ENCODE results near the gene CRHR2.
"Not testable (repeated sequence)": the region's sequence is repeated elsewhere in the genome, so short reads cannot be mapped to it uniquely, and the experiment has no call there.

Gene CRHR2

DNA sequence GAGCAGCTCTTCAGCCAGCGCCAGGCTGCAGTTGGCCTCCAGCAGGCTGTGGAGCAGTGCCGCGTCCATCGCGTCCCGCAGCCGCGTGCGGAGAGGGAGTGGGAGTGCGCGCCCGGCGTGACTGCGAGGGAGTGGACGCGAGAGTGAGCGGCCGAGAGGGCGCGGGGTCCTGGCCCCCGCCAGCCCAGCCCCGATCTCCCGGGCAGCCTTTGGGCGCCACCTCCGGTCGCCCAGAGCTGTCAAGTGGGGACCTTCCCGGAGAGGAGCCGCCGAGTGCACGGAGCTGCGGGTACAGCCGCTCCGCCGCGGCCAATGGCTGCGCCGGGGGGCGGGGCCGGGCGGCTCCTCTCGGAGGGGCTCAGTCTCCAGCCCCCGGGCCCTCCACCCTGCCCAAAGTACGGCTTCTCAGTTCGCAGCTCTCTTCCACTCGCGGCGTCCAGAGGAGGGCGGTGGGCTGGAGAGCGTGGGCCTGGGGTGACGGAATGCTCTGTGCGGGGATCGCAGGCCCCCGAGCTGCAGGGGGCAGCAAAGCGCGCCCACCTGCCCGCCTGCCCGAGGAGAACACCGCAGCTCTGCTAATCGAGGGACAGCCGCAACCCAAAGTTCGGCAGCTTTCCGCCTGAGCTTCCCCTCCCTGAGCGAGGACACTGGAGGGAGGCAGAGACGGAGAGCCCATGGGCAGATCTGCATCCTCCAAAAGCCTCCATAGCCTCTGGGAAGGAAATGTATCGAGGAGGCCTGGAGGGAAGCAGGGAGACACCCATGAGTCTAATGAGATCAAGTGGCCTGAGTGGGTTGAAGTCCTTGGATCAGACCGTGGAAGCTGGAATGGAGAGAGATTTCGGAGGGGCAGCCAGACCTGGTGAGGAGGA lies at the start of gene CRHR2:
TSS of gene CRHR2 (minus strand) at position 245 of the 872 bp plus-strand sequence. CDS start at position 69, 176 bp downstream.
- no peak for DNase-seq

DNA sequence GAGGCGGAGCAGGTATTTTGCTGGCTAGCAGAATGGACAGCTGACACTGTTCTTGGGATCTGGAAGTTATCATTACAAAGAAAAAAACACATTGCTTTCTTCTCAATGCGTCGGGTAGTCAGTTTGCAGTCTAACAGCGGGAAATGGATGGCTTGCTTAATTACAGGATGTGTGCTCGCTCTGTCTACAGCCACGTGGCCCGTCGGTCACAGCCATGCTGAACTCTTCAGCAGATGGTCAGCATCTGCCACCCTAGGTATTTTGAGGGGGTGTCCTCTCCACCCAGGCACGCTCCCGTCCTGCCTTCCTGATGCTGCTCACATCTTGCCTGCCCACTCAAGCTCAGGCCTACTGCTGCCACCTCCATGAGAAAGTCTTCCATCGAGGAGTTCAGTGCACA lies 49.3 kb upstream of the CRHR2 start:
- no peak for DNase-seq

DNA sequence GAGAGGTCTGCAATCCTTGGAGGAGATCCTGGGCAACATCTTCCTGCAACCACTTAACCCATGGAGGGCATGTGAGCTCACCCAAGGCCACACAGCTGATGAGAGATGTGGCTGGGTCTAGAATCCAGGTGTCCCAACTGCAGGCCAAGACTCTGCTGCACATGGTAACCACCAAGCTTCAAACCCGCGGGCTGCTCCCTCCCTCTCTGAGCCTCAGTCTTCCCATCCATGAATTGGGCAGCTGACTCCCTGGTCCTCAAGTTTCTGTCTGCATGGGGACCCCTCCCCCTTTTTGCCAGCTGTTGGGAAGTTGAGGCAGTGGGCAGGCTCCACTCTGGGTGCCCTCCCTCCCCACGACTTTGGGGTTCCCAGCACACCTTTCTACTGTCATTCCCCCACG lies 48.7 kb upstream of the CRHR2 start:
- DNase-seq: no peak

DNA sequence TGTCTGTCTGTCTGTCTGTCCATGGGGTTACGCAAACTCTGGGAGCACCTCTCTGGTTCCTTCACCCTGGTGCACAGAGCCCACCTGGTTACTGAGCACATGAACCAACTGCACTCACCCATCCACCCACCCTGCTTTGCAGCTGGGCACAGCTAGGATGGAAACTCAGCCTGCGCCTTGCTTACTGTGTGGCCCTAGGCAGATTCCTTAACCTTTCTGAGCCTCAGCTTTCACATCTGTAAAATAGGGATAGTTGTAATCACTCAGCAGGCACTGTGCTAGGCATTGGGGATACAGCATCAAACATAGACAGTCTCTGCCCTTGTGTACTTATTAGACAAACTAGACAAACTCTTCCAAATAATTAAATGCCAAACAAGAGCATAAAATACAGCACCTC lies 47.8 kb upstream of the CRHR2 start:
- DNase-seq: no peak

DNA sequence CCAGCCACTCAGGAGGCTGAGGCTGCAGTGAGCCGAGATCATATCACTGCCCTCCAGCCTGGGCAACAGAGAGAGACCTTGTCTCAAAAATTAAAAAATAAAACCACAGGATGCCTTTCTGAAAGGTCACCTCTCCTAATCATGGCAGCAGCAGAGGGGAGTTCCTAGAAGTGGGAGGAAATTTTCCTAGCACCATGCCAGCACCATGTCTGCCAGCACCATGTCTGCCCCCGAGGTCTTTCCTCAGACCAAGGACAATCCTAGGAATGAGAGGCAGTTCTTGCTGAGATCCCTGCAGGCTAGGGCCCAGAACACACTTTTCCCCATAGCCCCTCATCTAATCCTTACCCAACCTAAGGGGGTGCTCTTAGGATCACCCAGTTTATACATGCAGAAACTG lies 47.4 kb upstream of the CRHR2 start:
- no peak for DNase-seq

DNA sequence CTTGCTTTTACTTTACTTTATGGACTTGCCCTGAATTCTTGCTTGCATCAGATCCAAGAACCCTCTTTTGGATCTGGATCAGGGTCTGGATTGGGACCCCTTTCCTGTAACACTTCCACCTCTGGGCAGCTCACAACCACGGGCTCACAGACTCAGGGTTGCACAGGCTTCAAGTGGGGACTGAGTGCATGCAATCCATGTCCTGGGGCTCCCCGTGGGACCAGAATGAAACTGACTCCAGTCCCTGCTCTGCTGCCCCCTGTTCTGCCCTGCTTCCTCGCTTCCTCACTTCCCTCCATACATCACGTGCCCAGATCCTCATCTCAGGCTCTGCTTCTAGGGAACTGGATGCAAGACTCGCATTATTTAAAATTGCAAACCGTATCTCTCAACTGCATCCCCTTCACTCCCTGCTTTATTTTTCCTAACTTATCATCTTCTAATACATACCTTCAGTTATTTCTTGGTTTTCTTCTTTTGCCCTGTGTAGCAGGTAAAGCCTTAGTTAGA lies 46.4 kb upstream of the CRHR2 start:
- DNase-seq: no peak

DNA sequence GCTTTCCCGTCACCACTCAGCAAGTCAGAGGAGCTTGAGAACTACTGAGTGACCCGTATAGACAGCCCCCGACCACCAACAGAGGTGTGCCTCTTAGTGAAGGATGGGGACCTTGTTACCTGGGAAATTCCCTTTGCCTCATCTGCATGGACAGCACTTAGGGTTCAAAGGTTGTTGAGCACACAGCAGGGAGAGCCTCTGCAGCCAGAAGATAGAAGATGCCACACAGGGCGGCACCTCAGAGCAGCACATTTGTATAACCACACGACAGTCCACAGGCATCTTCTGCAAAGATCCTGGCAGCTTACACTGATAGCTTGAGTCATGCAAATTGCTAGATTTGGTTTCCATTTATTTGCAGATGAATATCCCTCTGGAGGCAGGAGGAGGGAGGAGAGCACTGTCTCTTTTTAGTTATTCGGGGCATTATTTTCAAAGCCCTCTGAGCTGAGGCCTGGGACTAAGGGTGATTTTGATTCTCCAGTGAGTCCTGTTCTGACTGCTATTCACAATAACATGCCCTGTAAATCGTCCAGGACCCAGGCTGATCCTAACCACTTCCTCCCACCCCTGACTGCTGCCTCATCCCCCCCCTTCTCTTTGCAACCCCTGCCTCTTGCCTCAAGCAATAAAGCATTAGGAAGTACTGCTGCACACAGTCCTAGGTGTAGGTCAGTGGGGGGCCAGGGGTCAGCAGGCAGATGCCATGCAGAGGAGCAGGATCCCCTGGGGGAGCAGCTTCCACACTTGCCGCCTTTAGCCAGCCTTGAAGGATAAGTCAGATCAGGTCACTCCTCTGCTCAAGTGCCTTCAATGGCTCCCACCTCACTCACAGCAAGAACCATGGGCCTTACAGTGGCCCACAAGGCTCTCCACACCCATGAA lies 45.0 kb upstream of the CRHR2 start:
- DNase-seq: peak; percentile 23

DNA sequence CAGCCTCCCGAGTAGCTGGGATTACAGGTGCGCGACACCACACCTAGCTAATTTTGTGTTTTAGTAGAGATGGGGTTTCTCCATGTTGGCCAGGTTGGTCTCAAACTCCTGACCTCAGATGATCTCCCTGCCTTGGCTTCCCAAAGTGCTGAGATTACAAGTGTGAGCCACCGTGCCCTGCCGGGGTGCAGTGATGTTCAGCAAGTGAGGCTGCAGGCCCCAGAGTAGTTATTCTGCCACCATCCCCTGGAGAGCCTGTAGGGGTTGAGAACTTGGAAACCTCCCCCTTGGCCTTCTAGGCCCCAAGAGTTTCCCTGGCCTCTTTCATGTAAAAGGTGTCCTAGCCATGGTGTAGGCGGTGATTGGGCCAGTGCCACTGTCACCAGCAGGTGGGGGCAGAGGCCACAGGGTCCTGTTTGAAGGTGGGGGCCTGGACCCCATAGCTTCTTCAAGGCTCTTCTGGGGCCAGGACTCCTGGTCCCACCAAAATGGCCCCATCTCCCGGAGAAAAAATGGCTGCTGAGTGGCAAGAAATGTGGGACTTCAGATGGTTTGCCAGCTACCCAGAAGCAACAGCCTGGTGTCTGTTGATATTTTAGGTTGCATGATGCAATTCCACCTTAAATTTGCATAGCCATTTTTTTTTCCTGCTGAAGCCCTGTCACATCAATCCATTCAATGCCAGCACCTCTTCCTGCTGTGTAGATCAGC lies 44.2 kb upstream of the CRHR2 start:
- DNase-seq: no peak

DNA sequence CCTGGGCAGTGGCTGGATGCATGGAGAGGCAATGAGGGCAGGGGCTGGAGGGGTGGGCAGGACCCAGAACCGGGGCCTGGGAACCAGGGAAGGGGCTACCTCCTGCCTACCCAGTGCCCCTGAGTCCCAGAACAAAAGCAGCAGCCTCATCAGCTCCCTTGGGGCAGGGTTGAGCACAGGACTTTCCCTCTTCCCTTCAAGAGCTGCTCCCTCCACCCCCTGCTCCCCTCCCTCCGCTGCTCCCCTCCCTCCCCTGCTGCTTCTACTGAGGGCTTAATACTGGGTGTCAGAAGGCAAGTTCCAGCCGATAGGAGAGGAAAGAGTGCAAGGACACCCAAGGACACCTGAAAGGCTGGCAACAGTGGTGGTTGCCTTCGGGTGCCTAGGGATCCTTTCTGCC lies 41.5 kb upstream of the CRHR2 start:
- DNase-seq: no peak

DNA sequence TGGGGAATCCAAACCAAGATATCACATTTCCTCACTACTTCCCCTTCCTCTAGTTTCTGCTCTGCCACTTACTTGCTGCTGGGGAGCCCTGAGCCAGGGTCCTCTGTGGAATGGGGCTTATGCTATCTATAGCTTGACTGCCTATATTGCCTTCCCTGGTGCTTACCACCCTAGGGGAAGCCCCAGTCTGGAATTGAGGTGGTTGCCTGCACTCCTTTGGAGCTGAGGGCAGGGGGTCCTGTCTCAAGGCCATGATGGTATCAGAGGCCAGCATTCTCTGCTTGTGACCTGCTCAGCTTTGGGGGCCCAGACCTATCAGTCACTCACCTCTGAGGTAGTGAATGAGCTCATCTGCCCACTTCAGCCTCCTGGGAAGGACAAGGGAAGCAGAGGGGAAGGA lies 40.4 kb upstream of the CRHR2 start:
- DNase-seq: no peak

DNA sequence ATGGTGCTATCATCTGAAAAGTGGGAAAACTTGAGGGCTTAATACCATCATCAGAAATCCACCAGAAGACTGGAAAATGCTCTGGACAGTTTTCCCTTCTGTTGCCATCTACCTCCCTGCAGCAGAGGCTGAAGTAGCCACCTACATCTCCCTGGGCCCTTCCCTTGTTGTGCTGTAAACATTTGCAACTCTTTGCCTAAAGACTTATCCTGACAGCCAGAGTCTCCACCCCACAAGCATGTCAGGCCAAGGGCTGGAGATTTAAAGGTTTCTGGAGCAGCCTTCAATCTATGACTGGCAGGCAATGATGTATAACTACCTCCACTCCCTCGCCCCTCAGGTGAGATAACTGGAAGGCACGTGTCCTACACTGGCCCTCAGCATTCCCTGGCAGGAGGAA lies 39.9 kb upstream of the CRHR2 start:
- DNase-seq: no peak

DNA sequence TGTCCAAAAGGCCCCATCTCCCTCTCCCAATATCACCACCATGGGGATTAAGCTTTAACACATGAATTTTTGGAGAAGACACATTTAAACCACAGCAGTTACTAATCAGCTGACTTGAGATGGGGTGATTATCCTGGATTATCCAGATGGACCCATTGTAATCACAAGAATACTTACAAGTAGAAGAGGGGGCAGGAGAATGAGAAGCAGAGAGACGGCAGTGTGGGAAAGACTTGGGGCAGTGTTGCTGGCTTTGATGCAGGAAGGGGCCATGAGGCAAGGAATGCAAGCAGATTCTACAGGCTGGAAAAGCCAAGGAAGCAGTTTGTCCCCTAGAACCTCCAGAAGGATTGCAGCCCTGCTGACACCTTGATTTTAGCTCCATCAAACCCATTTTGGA lies 39.0 kb upstream of the CRHR2 start:
- DNase-seq: no peak

DNA sequence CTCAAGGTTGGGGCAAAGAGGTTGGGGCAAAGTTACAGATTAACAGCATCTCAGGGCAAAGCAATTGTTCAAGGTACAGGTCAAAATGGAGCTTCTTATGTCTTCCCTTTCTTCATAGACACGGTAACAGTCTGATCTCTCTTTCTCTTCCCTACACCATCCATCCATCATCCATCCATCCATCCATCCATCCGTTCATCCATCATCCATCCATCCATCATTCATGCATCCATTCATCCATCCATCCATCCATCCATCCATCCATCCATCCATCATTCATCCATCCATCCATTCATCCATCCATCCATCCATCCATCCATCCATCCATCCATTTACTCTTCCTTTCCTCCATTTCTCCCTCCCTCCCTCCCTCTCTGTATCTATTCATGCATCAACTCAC lies 37.2 kb upstream of the CRHR2 start:
- DNase-seq: not testable (repeated sequence)

DNA sequence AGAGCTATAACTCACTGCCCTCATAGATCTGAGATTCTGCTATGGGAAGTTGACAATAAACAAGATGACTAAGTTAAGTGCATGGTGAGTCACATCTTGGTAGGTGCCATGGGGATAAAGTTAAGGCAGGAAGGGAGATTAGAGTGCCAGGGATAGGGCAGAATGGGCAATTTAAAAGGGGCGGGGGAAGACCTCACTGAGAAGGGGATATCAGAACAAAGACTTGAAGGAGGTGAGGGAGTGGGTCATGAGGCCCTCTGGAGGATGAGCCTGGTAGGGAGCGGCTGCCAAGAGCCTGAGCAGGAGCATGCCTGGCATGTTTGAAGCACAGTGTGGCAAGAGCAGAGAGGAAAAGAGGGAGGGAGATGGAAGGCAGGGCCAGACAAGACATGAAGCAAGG lies 34.9 kb upstream of the CRHR2 start:
- DNase-seq: no peak

DNA sequence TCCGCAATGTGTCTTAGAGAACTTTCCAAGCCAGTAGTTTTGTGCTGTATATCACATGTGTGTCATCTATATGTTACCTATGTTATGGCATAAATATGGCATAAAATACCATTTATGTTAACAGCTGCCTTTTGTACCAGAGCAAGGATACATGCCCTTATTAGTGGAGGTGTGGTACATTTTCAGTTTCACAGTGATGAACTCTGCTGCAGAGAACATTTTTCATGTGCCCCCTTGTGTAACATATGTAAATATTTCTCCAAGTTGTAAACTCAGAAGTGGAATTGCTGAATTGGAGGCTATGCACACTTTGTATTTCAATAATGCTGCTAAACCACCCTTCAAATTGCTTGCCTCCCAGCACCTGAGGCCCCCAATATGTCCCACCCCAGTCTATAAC lies 31.9 kb upstream of the CRHR2 start:
- DNase-seq: no peak

DNA sequence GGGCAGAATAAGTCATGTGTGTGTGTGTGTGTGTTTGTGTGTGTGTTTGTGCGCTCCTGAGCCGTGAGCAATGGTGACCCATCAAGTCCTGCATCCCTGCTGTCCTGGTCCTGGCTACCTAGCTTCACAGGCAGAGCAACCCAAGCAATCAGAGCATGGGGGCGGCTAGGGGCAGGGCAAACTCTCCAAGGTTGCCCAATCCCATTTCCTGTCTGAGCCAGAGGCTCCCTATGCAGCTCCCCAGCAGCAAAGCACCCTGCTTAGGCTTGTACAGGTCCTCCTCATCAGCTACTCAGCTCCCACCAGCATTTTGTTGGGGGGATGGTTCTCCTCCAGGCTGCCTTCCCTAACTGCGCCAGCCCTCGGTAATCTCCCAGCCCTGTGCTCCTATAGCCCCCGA lies 31.1 kb upstream of the CRHR2 start:
- DNase-seq: no peak

DNA sequence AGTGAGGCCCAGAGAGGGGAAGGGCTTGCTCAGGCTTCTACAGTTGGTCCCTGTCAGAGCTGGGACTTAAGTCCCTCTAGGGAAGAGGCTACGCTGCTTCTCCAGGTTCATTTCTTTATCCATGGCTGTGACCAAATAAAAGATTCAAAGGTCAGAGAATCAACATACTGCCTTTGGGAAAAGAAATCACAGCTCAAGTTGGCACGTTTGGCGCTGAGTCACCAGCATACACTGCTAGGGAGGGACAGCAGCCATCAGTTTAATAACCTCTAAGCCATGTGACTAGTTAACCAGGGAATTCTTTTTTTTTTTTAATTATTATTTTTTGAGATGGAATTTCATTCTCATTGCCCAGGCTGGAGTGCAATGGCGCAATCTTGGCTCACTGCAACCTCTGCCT lies 28.4 kb upstream of the CRHR2 start:
- DNase-seq: no peak

DNA sequence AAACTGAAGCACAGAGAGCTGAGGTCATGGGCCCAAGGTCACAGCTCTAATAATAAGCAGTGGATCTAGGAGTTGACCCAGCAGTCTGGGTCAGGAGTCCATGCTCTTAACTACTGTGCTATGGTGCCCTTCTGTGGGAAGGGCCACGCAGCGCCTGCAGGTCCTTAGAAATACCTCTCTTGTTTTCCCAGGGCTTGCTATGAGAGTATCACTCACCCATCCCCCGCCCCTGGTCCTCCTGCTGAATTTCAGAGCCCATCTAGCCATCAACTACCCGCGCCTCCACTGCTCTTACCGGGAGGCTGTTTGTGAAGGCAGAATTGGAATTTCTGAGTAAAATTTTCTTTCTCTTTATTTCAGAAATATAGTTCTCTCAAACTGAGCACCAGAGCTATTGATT lies 27.3 kb upstream of the CRHR2 start:
- DNase-seq: no peak

DNA sequence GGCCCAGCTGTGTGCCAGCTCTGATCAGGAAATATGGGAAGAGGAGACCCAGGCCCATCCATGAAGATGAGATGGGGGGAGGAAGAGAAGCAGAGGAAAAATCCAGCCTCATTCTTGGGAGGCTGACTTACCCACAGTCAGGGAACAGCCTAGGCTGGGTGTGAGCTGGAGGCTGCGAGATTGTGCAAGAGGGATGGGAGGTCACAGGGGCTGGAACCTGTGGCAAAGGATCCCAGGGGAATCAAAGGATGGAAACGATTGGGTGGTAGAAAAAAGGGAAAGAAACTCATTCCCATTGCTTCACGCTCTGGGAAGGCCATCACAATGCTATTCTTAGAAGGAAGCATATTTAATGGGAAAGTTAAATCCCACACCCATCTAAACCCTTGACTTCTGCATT lies 26.7 kb upstream of the CRHR2 start:
- no peak for DNase-seq

DNA sequence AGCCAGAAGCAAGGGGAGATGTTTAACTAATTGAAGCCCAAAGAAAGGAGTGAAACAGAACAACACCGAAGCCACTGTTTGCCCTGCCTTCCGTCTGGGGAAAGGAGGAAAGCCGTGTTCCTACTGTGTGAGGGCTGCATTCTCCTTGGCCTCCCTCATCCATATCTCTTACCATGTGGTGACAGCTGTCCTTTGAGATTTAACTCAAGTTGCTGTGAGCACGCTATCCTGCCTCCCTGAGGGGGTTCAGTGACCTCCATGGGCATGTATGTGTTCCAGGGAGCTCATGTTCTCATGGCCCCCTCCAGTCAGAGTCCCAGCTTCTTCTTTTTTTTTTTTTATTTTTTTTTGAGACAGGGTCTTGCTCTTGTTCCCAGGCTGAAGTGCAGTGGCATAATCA lies 26.2 kb upstream of the CRHR2 start:
- no peak for DNase-seq

DNA sequence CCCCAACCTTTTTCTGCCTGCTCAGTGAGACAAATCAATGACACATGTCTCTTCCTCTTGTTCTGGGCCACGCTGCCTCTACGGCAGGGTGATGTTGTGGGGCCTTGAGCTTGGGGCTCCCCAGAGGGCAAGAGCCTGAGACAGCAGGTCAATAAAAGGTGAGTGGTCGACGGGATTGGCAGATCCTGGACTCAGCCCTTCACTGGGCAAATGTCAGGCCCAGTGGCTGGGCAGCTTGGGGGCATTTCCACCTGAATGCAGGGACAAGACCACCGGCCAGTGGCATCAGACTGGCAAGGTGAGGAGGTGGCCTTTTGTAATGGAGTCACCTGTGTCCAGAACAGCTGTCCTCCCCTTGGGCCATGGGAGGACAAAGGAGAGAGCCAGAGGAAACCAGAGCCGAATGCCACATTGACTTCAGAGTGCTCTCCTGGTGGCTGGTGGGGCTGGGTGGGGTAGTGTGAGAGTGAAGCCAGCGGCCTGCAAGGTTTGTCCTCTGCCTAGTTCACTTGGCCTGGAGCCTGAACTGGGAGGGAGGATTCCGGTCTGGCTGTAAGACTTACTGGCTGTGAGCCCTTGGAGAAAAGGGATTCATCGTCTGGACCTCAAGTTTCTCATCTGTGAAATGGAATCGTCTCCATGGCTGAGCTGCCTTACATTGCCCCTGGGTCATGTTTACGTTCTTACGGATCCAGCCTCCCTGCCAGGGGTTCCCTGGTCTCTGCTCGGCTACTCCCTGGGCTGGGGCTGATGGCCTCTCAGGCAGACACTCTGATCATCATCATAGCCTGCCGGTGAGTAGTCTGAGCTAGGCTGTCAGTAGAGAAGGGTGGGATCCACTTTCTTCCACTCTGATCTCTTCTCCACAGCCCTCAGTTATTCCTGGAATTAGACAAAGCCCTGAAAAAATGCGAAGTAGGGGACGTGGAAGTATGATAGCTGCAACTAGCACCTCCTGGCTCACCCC lies 25.4 kb upstream of the CRHR2 start:
- DNase-seq: no peak

DNA sequence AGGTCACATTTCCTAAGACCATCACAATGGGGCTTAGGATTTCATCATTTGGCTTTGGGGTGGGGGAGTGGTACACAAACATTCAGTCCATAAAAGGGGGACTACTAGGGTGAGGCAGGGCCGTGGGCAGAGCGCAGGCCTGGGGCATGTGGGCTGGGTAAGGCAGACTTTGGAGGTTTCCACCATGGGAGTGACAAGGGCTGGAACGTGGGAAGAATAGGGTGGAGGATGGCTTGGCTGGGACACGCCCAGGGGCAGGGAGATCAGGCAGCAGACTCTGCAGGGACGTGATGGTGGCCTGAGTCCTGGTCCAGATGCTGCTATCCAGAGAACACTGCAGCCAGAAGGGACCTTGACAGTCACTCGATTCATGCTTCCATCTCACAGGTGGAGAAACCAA lies 24.7 kb upstream of the CRHR2 start:
- no peak for DNase-seq

Data from stimulated activated naive CD4-positive, alpha-beta T cell treated with Interleukin-2 at 50 U/mL for 16 hours (primary cell).